Psoas muscle (tissue), 8 donors: ENCODE data around the gene ZNF837. TPM values are rescaled to one million over a fixed set of nuclear protein-coding genes. Genes with fewer than 3 reads are reported as not detected.

ENCODE experiments used
- ATAC-seq, 4 donors: fragments of 200-7000 bp; cut with Tn5 transposase; one replicate each; pipeline ENCODE4 v1.9.1; 2020; ENCODE audit warnings: moderate library complexity in 3 of 4, mild to moderate bottlenecking in 2 of 4
- DNase-seq, 2 donors: peaks; one replicate each; pipeline ENCODE4 v3.0.0-alpha.2; 2020
- H3K27ac ChIP-seq: fragments of 200-600 bp; one replicate; pipeline ENCODE4 v1.8.0; 2022
- H3K27me3 ChIP-seq, 3 donors: fragments of 200-600 bp in 1 of 3; one replicate each; pipeline versions ENCODE4 v1.6.1 to v1.8.0; 2013 to 2022; ENCODE audit warnings: low read length in 2 of 3, mild to moderate bottlenecking in 2 of 3, moderate library complexity in 1 of 3; ENCODE audit not compliant: insufficient read depth in 3 of 3
- H3K36me3 ChIP-seq, 2 donors: fragments of 200-600 bp in 1 of 2; one replicate each; pipeline versions ENCODE4 v1.6.1 to v1.8.0; 2013 to 2022; ENCODE audit warnings: low read depth in 1 of 2, mild to moderate bottlenecking in 1 of 2, moderate library complexity in 1 of 2; ENCODE audit not compliant: insufficient read depth in 1 of 2
- H3K4me1 ChIP-seq: fragments of 200-600 bp; one replicate; pipeline ENCODE4 v1.8.0; 2022
- H3K4me3 ChIP-seq: fragments of 200-600 bp; one replicate; pipeline ENCODE4 v1.8.0; 2022; ENCODE audit warnings: mild to moderate bottlenecking
- H3K9me3 ChIP-seq: fragments of 200-600 bp; one replicate; pipeline ENCODE4 v1.8.0; 2022
- CTCF ChIP-seq: fragments of 200-600 bp; IDR thresholded peaks from one replicate; pipeline ENCODE4 v1.8.0; 2022; ENCODE audit warnings: antibody characterized with exemption
- WGBS, 3 donors: extraction: QIAGEN DNeasy Blood & Tissue Kit; methylation state at CpG; one replicate each; pipeline versions ENCODE4 v1.1.6 to v1.1.7; 2013; 5-methylcytosine and 5-hydroxymethylcytosine counted together
- intact Hi-C, 2 donors: fragments of 100-400 bp; cut with DNase I; formaldehyde crosslinking; loops; one replicate each; pipeline versions ENCODE4 v1.11.0 to v1.14.2; 2022
- polyA plus RNA-seq, 3 donors: library from polyadenylated mRNA; stranded (reverse); fragments of 200-250 nt; gene quantifications; one replicate each; pipeline ENCODE4 v1.2.3, GENCODE V29; 2013
- total RNA-seq, 4 donors: library from RNA; stranded (reverse); fragmentation: NEBNext Ultra II Directional in 2 of 4; extraction: Animal tissue kit (Norgen Biotek cat#: 25700) in 2 of 4; gene quantifications; one replicate each; pipeline versions ENCODE4 v1.2.1 to v1.2.4, GENCODE V29; 2021 to 2023
- donor health status: healthy with polysubstance abuse.
- donor health status: DM: no; HTN: no; CAD: no; lungs with moderate emphysema.
- donor health status: Bipolar disorder and iron deficiency.
- donor health status: healthy.
- donor health status: DM: yes; HTN: yes; CAD: no.
- donor health status: DM: no; HTN: no; CAD: no.
- donor health status: DM: no; HTN: no; CAD: no.
- donor health status: DM: yes; HTN: yes; CAD: no.

The ZNF837 gene
- total and polyA plus RNA-seq, 7 donors = 0.08 to 0.34 (median 0.24) TPM

GRCh38 chr19:58336820-58337219 lies 44.0 kb downstream of the ZNF837 start:
- no peak for TF ChIP-seq CTCF
- DNase-seq = no peak
- no peaks in the 10 kb centered on the region for H3K27me3 ChIP-seq
- no peak overlapping the region for H3K27ac ChIP-seq
- no peaks in the 10 kb centered on the region for H3K9me3 ChIP-seq
- no peak for ATAC-seq
- intact Hi-C loops = no loop called here
- no peaks in the 10 kb centered on the region for H3K4me1 ChIP-seq
- H3K36me3 ChIP-seq = peaks cover 9 to 62% of the 10 kb centered on the region in 2 donors
- H3K4me3 ChIP-seq = no peak overlapping the region
- 95 to 98% (median 97%) methylated on average over 4 of the region's 4 CpGs for WGBS, 3 donors

GRCh38 chr19:58336216-58336615 lies 44.6 kb downstream of the ZNF837 start:
- Histone ChIP-seq H3K4me1 (no peaks in the 10 kb centered on the region), H3K27ac (no peak overlapping the region), H3K36me3 (peaks cover 9 to 59% of the 10 kb centered on the region in 2 donors), H3K4me3 (no peak overlapping the region), H3K27me3 (no peaks in the 10 kb centered on the region), H3K9me3 (no peaks in the 10 kb centered on the region)
- DNase-seq (no peak), ATAC-seq (no peak)
- WGBS, 3 donors = 79 to 91% (median 88%) methylated on average over 1 of the region's 1 CpG
- intact Hi-C loops = no loop called here
- TF ChIP-seq CTCF = no peak

- Histone ChIP-seq H3K9me3 (no peaks in the 10 kb centered on the region), H3K27ac (no peak overlapping the region), H3K27me3 (no peaks in the 10 kb centered on the region), H3K4me3 (no peak overlapping the region), H3K4me1 (no peaks in the 10 kb centered on the region), H3K36me3 (peaks cover 9 to 53% of the 10 kb centered on the region in 2 donors)
- ATAC-seq (no peak), DNase-seq (no peak)
- WGBS, 3 donors = 80 to 82% (median 81%) methylated on average over 3 of the region's 3 CpGs
- intact Hi-C loops = no loop called here
- no peak for TF ChIP-seq CTCF
Measured at GRCh38 chr19:58335630-58336029, 45.2 kb downstream of the ZNF837 start.

- Histone ChIP-seq H3K9me3 (no peaks in the 10 kb centered on the region), H3K4me3 (no peak overlapping the region), H3K4me1 (no peaks in the 10 kb centered on the region), H3K27ac (no peak overlapping the region), H3K27me3 (no peaks in the 10 kb centered on the region), H3K36me3 (peaks cover 9 to 47% of the 10 kb centered on the region in 2 donors)
- intact Hi-C loops = no loop called here
- DNase-seq (no peak), ATAC-seq (no peak)
- no peak for TF ChIP-seq CTCF
- 92 to 94% (median 94%) methylated on average over 19 of the region's 19 CpGs for WGBS, 3 donors
Measured at GRCh38 chr19:58334691-58335249, 46.1 kb downstream of the ZNF837 start.

GRCh38 chr19:58332697-58333096 lies 48.1 kb downstream of the ZNF837 start:
- intact Hi-C loops = no loop called here
- 85 to 93% (median 86%) methylated on average over 1 of the region's 1 CpG for WGBS, 3 donors
- ATAC-seq (no peak), DNase-seq (no peak)
- Histone ChIP-seq H3K4me1 (peaks cover 14% of the 10 kb centered on the region), H3K4me3 (no peak overlapping the region), H3K36me3 (peaks cover 9 to 27% of the 10 kb centered on the region in 2 donors), H3K27ac (no peak overlapping the region), H3K27me3 (no peaks in the 10 kb centered on the region), H3K9me3 (no peaks in the 10 kb centered on the region)
- no peak for TF ChIP-seq CTCF
